Esophagus (tissue), 2 donors: ENCODE data around the gene PDE2A. TPM values are rescaled to one million over a fixed set of nuclear protein-coding genes. Genes with fewer than 3 reads are reported as not detected.
"Not testable (repeated sequence)": the region's sequence is repeated elsewhere in the genome, so short reads cannot be mapped to it uniquely, and the experiment has no call there.

Source experiments
- H3K27ac ChIP-seq, 2 donors: one replicate each; pipeline ENCODE4 v1.5.1; 2013; ENCODE audit warnings: low read depth in 2 of 2, mild to moderate bottlenecking in 2 of 2, inconsistent platforms in 1 of 2, low read length in 1 of 2, moderate library complexity in 1 of 2
- H3K27me3 ChIP-seq, 2 donors: one replicate each; pipeline ENCODE4 v1.6.1; 2013; ENCODE audit warnings: low read length in 2 of 2, control low read depth in 1 of 2, mild to moderate bottlenecking in 1 of 2; ENCODE audit not compliant: insufficient read depth in 2 of 2, control insufficient read depth in 1 of 2
- H3K36me3 ChIP-seq, 2 donors: one replicate each; pipeline ENCODE4 v1.6.1; 2013; ENCODE audit warnings: low read length in 1 of 2; ENCODE audit not compliant: control insufficient read depth in 2 of 2, insufficient read depth in 2 of 2
- H3K4me1 ChIP-seq, 2 donors: one replicate each; pipeline ENCODE4 v1.6.1; 2013; ENCODE audit warnings: low read length in 1 of 2; ENCODE audit not compliant: control insufficient read depth in 2 of 2, insufficient read depth in 2 of 2
- H3K4me3 ChIP-seq, 2 donors: one replicate each; pipeline ENCODE4 v1.5.1; 2013; ENCODE audit warnings: low read length in 2 of 2, mild to moderate bottlenecking in 2 of 2, low read depth in 1 of 2, moderate library complexity in 1 of 2
- H3K9me3 ChIP-seq, 2 donors: one replicate each; pipeline ENCODE4 v1.6.1; 2013; ENCODE audit warnings: mild to moderate bottlenecking in 2 of 2, low read depth in 1 of 2, low read length in 1 of 2, moderate library complexity in 1 of 2; ENCODE audit not compliant: control insufficient read depth in 2 of 2, insufficient read depth in 1 of 2
- WGBS, 2 donors: extraction: QIAGEN DNeasy Blood & Tissue Kit; methylation state at CpG; one replicate each; pipeline ENCODE4 v1.1.7; 2013; 5-methylcytosine and 5-hydroxymethylcytosine counted together
- polyA plus RNA-seq, 2 donors: library from polyadenylated mRNA; stranded (reverse); fragments of 200-250 nt; gene quantifications; one replicate each; pipeline ENCODE4 v1.2.3, GENCODE V29; 2013
- donor health status: healthy with polysubstance abuse.
- donor health status: Bipolar disorder and iron deficiency.

PDE2A gene
- polyA plus RNA-seq, 2 donors: 6.9 to 7.6 TPM

GRCh38 chr11:72570893-72571661 lies 103.1 kb downstream of the PDE2A start:
- no peak overlapping the region for H3K27ac ChIP-seq

GRCh38 chr11:72569966-72570892 lies 104.0 kb downstream of the PDE2A start:
- Histone ChIP-seq H3K36me3 (no peaks in the 10 kb centered on the region), H3K27me3 (no peaks in the 10 kb centered on the region), H3K27ac (peak overlapping the region in 1 of 2 donors; percentile 71), H3K9me3 (no peaks in the 10 kb centered on the region), H3K4me1 (peaks cover 0 to 2% of the 10 kb centered on the region in 2 donors), H3K4me3 (no peak overlapping the region)
- 45 to 48% methylated on average over 4 of the region's 4 CpGs for WGBS, 2 donors

More at GRCh38 chr11:72570893-72571661, 103.1 kb downstream of the PDE2A start:
- Histone ChIP-seq H3K4me3 (no peak overlapping the region), H3K27me3 (no peaks in the 10 kb centered on the region), H3K9me3 (no peaks in the 10 kb centered on the region), H3K4me1 (peaks cover 0 to 2% of the 10 kb centered on the region in 2 donors), H3K36me3 (no peaks in the 10 kb centered on the region)
- 84 to 85% methylated on average over 10 of the region's 10 CpGs for WGBS, 2 donors

DNA sequence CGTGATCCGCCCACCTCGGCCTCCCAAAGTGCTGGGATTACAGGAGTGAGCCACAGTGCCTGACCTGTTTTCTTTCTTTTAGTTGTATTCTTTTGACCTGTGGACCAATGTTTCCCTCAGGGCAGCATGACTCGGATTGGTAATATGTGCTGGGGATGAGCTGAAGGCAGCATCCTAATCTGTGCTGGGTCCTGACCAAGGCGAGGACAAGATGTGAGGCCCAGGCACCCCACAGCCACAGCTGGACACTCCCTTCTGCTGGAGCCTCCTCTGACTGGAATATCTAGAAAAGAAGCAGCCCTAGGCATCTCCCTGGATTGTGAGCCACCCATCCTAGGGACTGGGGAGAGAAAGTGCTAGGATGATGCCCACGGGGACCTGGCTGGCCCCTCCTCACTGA lies 105.4 kb downstream of the PDE2A start:
- no peaks in the 10 kb centered on the region for H3K9me3 ChIP-seq

DNA sequence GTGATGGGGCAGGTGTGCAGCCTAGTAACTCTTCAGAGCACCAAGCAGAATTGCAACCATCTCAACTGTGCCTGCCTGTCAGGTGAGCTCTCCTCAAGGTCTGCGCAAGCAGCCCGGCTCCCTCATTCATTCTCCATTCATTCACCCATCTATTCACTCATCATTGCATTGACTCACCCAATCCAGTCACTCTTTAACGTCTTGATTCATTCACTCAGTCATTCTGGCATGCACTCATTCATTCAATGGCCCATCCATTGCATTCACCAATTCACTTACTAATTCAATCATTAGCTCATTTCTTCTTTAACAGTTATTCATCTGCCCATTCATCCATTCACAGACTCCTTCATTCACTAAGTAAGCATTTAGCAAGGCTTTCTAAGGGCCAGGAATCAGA lies 111.8 kb downstream of the PDE2A start:
- Histone ChIP-seq H3K27ac (no peak overlapping the region), H3K9me3 (no peaks in the 10 kb centered on the region), H3K27me3 (no peaks in the 10 kb centered on the region), H3K4me3 (no peak overlapping the region), H3K36me3 (no peaks in the 10 kb centered on the region), H3K4me1 (no peaks in the 10 kb centered on the region)
- WGBS, 2 donors: 85 to 89% methylated on average over 3 of the region's 3 CpGs

More for the DNA sequence above, 105.4 kb downstream of the PDE2A start:
- 85 to 88% methylated on average over 6 of the region's 6 CpGs for WGBS, 2 donors
- H3K27me3 ChIP-seq: no peaks in the 10 kb centered on the region
- peaks cover 0 to 2% of the 10 kb centered on the region in 2 donors for H3K4me1 ChIP-seq
- no peaks in the 10 kb centered on the region for H3K36me3 ChIP-seq
- no peak overlapping the region for H3K4me3 ChIP-seq
- H3K27ac ChIP-seq: no peak overlapping the region

DNA sequence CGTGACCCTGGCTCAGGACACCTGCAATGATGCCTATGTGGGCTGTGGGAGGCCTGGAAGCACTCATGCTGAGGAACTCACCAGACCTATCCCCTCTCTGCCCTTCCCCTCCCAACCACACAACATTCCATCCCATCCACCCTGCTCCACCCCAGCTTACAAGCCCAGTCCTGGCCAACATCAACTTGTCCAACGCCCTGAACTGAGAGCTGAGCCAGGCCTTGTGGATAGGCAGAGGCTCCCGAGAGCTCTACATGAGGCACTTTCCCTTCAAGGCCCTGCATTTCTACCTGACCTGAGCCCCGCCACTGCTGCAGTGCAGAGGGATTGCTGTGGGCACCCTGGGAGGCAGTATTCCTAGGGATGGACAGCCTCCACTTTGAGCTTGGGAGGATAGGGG lies 112.4 kb downstream of the PDE2A start:
- no peaks in the 10 kb centered on the region for H3K36me3 ChIP-seq
- no peaks in the 10 kb centered on the region for H3K4me1 ChIP-seq
- H3K27ac ChIP-seq: no peak overlapping the region
- H3K27me3 ChIP-seq: no peaks in the 10 kb centered on the region
- no peak overlapping the region for H3K4me3 ChIP-seq
- no peaks in the 10 kb centered on the region for H3K9me3 ChIP-seq
- 70 to 75% methylated on average over 4 of the region's 4 CpGs for WGBS, 2 donors

DNA sequence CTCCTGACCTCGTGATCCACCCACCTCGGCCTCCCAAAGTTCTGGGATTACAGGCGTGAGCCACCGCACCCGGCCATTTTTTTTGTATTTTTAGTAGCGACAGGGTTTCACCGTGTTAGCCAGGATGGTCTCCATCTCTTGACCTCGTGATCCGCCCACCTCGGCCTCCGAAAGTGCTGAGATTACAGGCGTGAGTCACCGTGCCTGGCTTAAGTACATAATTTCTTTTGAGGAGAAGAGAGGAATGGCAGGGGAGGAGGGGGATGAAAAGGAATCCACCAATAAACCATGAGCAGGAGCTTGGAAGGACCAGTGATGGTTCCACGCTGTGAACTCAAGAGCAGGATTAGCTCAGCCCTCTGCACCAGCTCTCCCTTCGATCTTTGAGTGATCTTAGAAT lies 113.4 kb downstream of the PDE2A start:
- not testable (repeated sequence) for H3K27ac ChIP-seq
- WGBS, 2 donors: 85 to 91% methylated on average over 15 of the region's 15 CpGs

GRCh38 chr11:72556433-72556832 lies 117.8 kb downstream of the PDE2A start:
- no peaks in the 10 kb centered on the region for H3K4me1 ChIP-seq
- no peaks in the 10 kb centered on the region for H3K36me3 ChIP-seq
- H3K27ac ChIP-seq: no peak overlapping the region
- H3K9me3 ChIP-seq: no peaks in the 10 kb centered on the region
- no peak overlapping the region for H3K4me3 ChIP-seq
- no peaks in the 10 kb centered on the region for H3K27me3 ChIP-seq
- WGBS, 2 donors: 70 to 74% methylated on average over 5 of the region's 5 CpGs

More for the DNA sequence above, 113.4 kb downstream of the PDE2A start:
- H3K36me3 ChIP-seq, H3K9me3 ChIP-seq, H3K4me3 ChIP-seq, H3K27me3 ChIP-seq, H3K4me1 ChIP-seq: not testable (repeated sequence)

DNA sequence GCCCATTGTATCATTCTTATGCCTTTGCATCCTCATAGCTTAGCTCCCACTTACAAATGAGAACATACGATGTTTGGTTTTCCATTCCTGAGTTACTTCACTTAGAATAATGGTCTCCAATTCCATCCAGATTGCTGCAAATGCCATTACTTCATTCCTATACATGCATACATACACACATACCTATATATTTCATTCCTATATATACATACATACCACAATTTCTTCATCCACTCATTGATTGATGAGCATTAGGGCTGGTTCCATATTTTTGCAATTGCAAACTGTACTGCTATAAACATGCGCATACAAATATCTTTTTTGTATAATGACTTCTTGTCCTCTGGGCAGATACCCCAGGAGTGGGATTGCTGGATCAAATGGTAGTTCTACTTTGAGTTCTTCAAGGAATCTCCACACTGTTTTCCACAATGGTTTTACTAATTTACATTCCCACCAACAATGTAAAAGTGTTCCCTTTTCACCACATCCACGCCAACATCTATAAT lies 119.2 kb downstream of the PDE2A start:
- H3K9me3 ChIP-seq, H3K4me1 ChIP-seq, H3K27ac ChIP-seq, H3K27me3 ChIP-seq, H3K4me3 ChIP-seq, H3K36me3 ChIP-seq: not testable (repeated sequence)
- 87 to 92% methylated on average over 3 of the region's 3 CpGs for WGBS, 2 donors

- no peaks in the 10 kb centered on the region for H3K9me3 ChIP-seq
- no peaks in the 10 kb centered on the region for H3K36me3 ChIP-seq
- WGBS, 2 donors: 57 to 66% methylated on average over 3 of the region's 3 CpGs
Measured at GRCh38 chr11:72553706-72554105, 120.5 kb downstream of the PDE2A start.

More at GRCh38 chr11:72553706-72554105, 120.5 kb downstream of the PDE2A start:
- H3K27me3 ChIP-seq: no peaks in the 10 kb centered on the region
- no peak overlapping the region for H3K4me3 ChIP-seq
- H3K27ac ChIP-seq: no peak overlapping the region
- H3K4me1 ChIP-seq: peaks cover 0 to 3% of the 10 kb centered on the region in 2 donors
